K562 (cell line): ENCODE measurements around the gene RGS5. TPM values are rescaled to one million over a fixed set of nuclear protein-coding genes. Genes with fewer than 3 reads are reported as not detected.

Experiments
- ATAC-seq: fragments of 200-7000 bp; cut with Tn5 transposase; 3 replicates; pipeline ENCODE4 v1.9.1; 2020; ENCODE audit warnings: moderate library complexity
- BruUV-seq: library from RNA; stranded (reverse); fragments of 400-500 nt; replicated peaks from 2 replicates; lab custom pipeline; 2021; lab: Mats Ljungman, UMichigan
- CTCF ChIA-PET: fragments of 300-600 bp; formaldehyde crosslinking; extraction: SDS; loops from one replicate; lab custom pipeline; 2021; ENCODE audit warnings: low intra/inter-chr PET ratio; lab: Yijun Ruan, JAX
- POLR2A ChIA-PET: fragments of 300-600, 350-650 bp; sonication (Branson Sonifier 250); formaldehyde crosslinking; extraction: SDS; loops from one replicate; lab custom pipeline; 2021; ENCODE audit warnings: antibody characterized with exemption, inconsistent platforms; lab: Yijun Ruan, JAX
- DNase-seq, 4 experiments: peaks; one replicate each; pipeline versions ENCODE4 v3.0.0 to v3.0.0-alpha.2; 2011 to 2018; ENCODE audit warnings: low spot score in 3 of 4, mixed read lengths in 3 of 4; ENCODE audit errors: extremely low read depth in 1 of 4
- FAIRE-seq: peaks from 2 replicates; lab custom pipeline; 2011; peaks lifted over from hg19 to GRCh38; lab: Jason Lieb, UNC
- H2AFZ ChIP-seq: 2 replicates; pipeline ENCODE4 v1.6.0; 2011; ENCODE audit warnings: low read depth, low read length, control low read depth, inconsistent platforms
- H3K27ac ChIP-seq: fragments of 200-600 bp; 3 replicates; pipeline ENCODE4 v1.8.0; 2011; ENCODE audit warnings: low read depth, mild to moderate bottlenecking, control low read depth, inconsistent platforms, low read length, moderate library complexity, mixed read lengths; ENCODE audit errors: extremely low read depth
- H3K27me3 ChIP-seq, 2 experiments: fragments of 300-600 bp in 1 of 2; 2 replicates in 1 of 2; 3 replicates in 1 of 2; pipeline versions ENCODE4 v1.6.0 to v1.8.0; 2011; ENCODE audit warnings: inconsistent platforms in 2 of 2, low read length in 2 of 2, mild to moderate bottlenecking in 1 of 2, mixed read lengths in 1 of 2, moderate library complexity in 1 of 2; ENCODE audit not compliant: control insufficient read depth in 2 of 2, insufficient read depth in 2 of 2
- H3K36me3 ChIP-seq: fragments of 300-600 bp; 3 replicates; pipeline ENCODE4 v1.8.0; 2011; ENCODE audit warnings: mild to moderate bottlenecking, low read length, inconsistent platforms; ENCODE audit not compliant: control insufficient read depth, insufficient read depth
- H3K4me1 ChIP-seq, 2 experiments: fragments of 200-600 bp in 1 of 2; replicated peaks in 1 of 2; 2 replicates in 1 of 2; 3 replicates in 1 of 2; pipeline versions ENCODE4 v1.5.1 to v1.8.0; 2011; ENCODE audit warnings: inconsistent platforms in 2 of 2, low read length in 2 of 2, mild to moderate bottlenecking in 1 of 2, mixed read lengths in 1 of 2, moderate library complexity in 1 of 2; ENCODE audit not compliant: control insufficient read depth in 2 of 2, insufficient read depth in 2 of 2
- H3K4me2 ChIP-seq: 2 replicates; pipeline ENCODE4 v1.6.1; 2011; ENCODE audit warnings: low read length, control low read depth, inconsistent platforms, mixed read lengths; ENCODE audit not compliant: insufficient read depth
- H3K4me3 ChIP-seq: fragments of 200-600 bp; sonication (generic), shearing (Covaris generic); 2 replicates; pipeline ENCODE4 v1.5.1; 2016; ENCODE audit warnings: control low read depth, inconsistent platforms
- H3K79me2 ChIP-seq: fragments of 200-600 bp; 3 replicates; pipeline ENCODE4 v1.8.0; 2011; ENCODE audit warnings: low read length, inconsistent platforms; ENCODE audit not compliant: control insufficient read depth, insufficient read depth
- H3K9ac ChIP-seq, 2 experiments: 2 replicates each; pipeline versions ENCODE4 v1.6.0 to v1.6.1; 2011; ENCODE audit warnings: low read depth in 2 of 2, low read length in 2 of 2, control low read depth in 1 of 2, inconsistent platforms in 1 of 2, mild to moderate bottlenecking in 1 of 2, mixed read lengths in 1 of 2; ENCODE audit not compliant: insufficient read depth in 1 of 2
- H3K9me1 ChIP-seq: one replicate; pipeline ENCODE4 v1.6.0; 2011; ENCODE audit warnings: inconsistent platforms, mild to moderate bottlenecking, low read length, moderate library complexity; ENCODE audit not compliant: control insufficient read depth, insufficient read depth
- H3K9me3 ChIP-seq: replicated peaks from 2 replicates; pipeline ENCODE4 v1.5.1; 2011; ENCODE audit warnings: low read depth, low read length, inconsistent platforms; ENCODE audit not compliant: control insufficient read depth, insufficient read depth
- H4K20me1 ChIP-seq: replicated peaks from 2 replicates; pipeline ENCODE4 v1.6.1; 2011; ENCODE audit warnings: low read length, inconsistent platforms, mixed read lengths; ENCODE audit not compliant: control insufficient read depth, insufficient read depth
- CBFA2T2 ChIP-seq: fragments of 450-650 bp; conservative IDR thresholded peaks from 2 replicates; pipeline ENCODE4 v1.6.1; 2017; ENCODE audit warnings: mild to moderate bottlenecking
- CCNT2 ChIP-seq: IDR thresholded peaks from 2 replicates; pipeline ENCODE4 v1.6.1; 2011; ENCODE audit warnings: borderline replicate concordance, low read depth, mild to moderate bottlenecking, moderate library complexity, mixed read lengths, low read length; ENCODE audit not compliant: insufficient read length; ENCODE audit errors: extremely low read depth
- CHD1 ChIP-seq: fragments of 200-600 bp; sonication (generic); IDR thresholded peaks from one replicate; pipeline ENCODE4 v1.6.1; 2012; ENCODE audit warnings: mild to moderate bottlenecking, moderate library complexity, low read length, inconsistent platforms
- CHD4 ChIP-seq: fragments of 200-600 bp; sonication (generic); IDR thresholded peaks from 3 replicates; pipeline ENCODE4 v1.6.1; 2012; ENCODE audit warnings: low read depth, mild to moderate bottlenecking, mixed read lengths, low read length, inconsistent platforms; ENCODE audit not compliant: insufficient read depth, insufficient replicate concordance, poor library complexity, severe bottlenecking
- HMG20B ChIP-seq: fragments of 250-450 bp; sonication (Bioruptor Pico); IDR thresholded peaks from 2 replicates; pipeline ENCODE4 v1.5.0; 2021; ENCODE audit warnings: mild to moderate bottlenecking
- HOXB6 ChIP-seq: fragments of 250-450 bp; sonication (Bioruptor Pico); IDR thresholded peaks from 2 replicates; pipeline ENCODE4 v1.5.1; 2022; ENCODE audit warnings: mild to moderate bottlenecking, borderline replicate concordance
- NFIC ChIP-seq: fragments of 450-650 bp; IDR thresholded peaks from 2 replicates; pipeline ENCODE4 v1.6.1; 2017; ENCODE audit warnings: mild to moderate bottlenecking, inconsistent platforms
- NR2F6 ChIP-seq: fragments of 450-650 bp; formaldehyde crosslinking; IDR thresholded peaks from 2 replicates; pipeline ENCODE4 v1.4.0; 2020; ENCODE audit warnings: mild to moderate bottlenecking
- POLR2AphosphoS5 ChIP-seq: IDR thresholded peaks from 2 replicates; pipeline ENCODE4 v1.6.1; 2011; ENCODE audit warnings: mild to moderate bottlenecking, low read depth, low read length, moderate library complexity; ENCODE audit not compliant: control insufficient read depth, insufficient read depth
- POLR3A ChIP-seq: IDR thresholded peaks from 2 replicates; pipeline ENCODE4 v1.6.1; 2011; ENCODE audit warnings: borderline replicate concordance, mild to moderate bottlenecking, moderate library complexity; ENCODE audit not compliant: insufficient read length, insufficient read depth; ENCODE audit errors: extremely low read depth
- SLC30A9 ChIP-seq: fragments of 250-450 bp; sonication (Bioruptor Pico); IDR thresholded peaks from 2 replicates; pipeline ENCODE4 v1.8.0; 2022; ENCODE audit warnings: mild to moderate bottlenecking, moderate library complexity
- TAF1 ChIP-seq: IDR thresholded peaks from 2 replicates; pipeline ENCODE4 v1.6.1; 2011; ENCODE audit warnings: mild to moderate bottlenecking, low read length, moderate library complexity; ENCODE audit not compliant: insufficient read depth, control insufficient read depth, severe bottlenecking; ENCODE audit errors: extremely low read depth
- TBP ChIP-seq: optimal IDR thresholded peaks from 2 replicates; pipeline ENCODE3; 2011; ENCODE audit warnings: low read depth, low read length, improper control_type of control experiment
- WGBS: fragments of 100-300 bp; shearing (Covaris generic); methylation state at CpG from one replicate; pipeline ENCODE4 v1.1.6; 2016; ENCODE audit warnings: low coverage, mixed read lengths; ENCODE audit not compliant: insufficient coverage; ENCODE audit errors: missing lambda C conversion rate; 5-methylcytosine and 5-hydroxymethylcytosine counted together
- in situ Hi-C: fragments of 300-500 bp; cut with MboI; formaldehyde crosslinking; loops from 4 replicates; pipeline ENCODE4 v1.15.0; 2018; ENCODE audit warnings: inconsistent platforms, mixed read lengths
- intact Hi-C: fragments of 100-400 bp; cut with micrococcal nuclease; formaldehyde crosslinking; loops from 2 replicates; pipeline ENCODE4 v1.14.2; 2022
- polyA plus RNA-seq, 8 experiments: library from polyadenylated mRNA; depleted of rRNA in 4 of 8; stranded (reverse) in 5 of 8; unstranded in 3 of 8; fragments of >200 nt; fragmentation: Nextera tagmentation in 2 of 8; fragmentation: Illumina TruSeq in 1 of 8; extraction: Ambion mirVana in 2 of 8; extraction: Trizol in 1 of 8; gene quantifications; 2 replicates each; pipeline versions ENCODE4 v1.2.1 to v1.2.3, GENCODE V29; 2011 to 2014; ENCODE audit warnings: inconsistent platforms in 1 of 8, missing spikeins in 1 of 8
- total RNA-seq, 7 experiments: library from RNA; depleted of rRNA in 6 of 7; stranded (reverse); fragments of >200 nt in 6 of 7; fragmentation: Illumina TruSeq in 2 of 7; extraction: Trizol in 2 of 7; gene quantifications; 2 replicates each; pipeline versions ENCODE4 v1.2.1 to v1.2.3, GENCODE V29; 2011 to 2021; ENCODE audit warnings: low replicate concordance in 1 of 7
- TF ChIP-seq, protein P1 (sequence below): fragments of 200-800 bp; sonication (Bioruptor generic); IDR thresholded peaks from 2 replicates; pipeline ENCODE4 v1.6.1; 2016; ENCODE audit warnings: missing genetic modification characterization, missing compliant biosample characterization
- TF ChIP-seq, protein P2 (sequence below): fragments of 250-450 bp; sonication (Bioruptor Pico); IDR thresholded peaks from 2 replicates; pipeline ENCODE4 v1.8.0; 2021; ENCODE audit warnings: moderate library complexity, mild to moderate bottlenecking, inconsistent platforms

RGS5 gene
- total and polyA plus RNA-seq, 9 of the 15 experiments (the other 6 are each of a cell fraction or from before 2014, with no cell fraction given) = 0.71 to 5.3 (median 2.4) TPM

DNA sequence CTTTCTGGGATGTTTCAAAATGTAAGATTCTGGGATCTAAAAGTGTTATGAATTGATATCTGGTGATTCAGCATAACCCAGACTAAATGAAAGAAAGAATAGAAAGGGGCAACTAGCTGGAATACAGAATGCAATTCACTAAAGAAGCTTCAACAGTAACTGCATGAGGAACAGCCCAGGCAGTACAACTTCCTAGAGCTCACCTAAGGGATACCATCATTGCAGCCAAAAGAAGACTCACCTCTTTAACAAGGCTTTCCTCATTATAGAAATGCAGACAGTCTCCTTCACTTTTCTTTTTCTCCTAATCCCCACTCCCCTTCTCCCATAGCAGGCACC lies 6.3 kb downstream of the RGS5 start (continued):
- TF ChIP-seq TAF1 = no peak
- TF ChIP-seq SLC30A9 (CRISPR knock-in tag) = no peak
- TF ChIP-seq HOXB6 (CRISPR knock-in tag) = no peak
- TF ChIP-seq CCNT2 = no peak

DNA sequence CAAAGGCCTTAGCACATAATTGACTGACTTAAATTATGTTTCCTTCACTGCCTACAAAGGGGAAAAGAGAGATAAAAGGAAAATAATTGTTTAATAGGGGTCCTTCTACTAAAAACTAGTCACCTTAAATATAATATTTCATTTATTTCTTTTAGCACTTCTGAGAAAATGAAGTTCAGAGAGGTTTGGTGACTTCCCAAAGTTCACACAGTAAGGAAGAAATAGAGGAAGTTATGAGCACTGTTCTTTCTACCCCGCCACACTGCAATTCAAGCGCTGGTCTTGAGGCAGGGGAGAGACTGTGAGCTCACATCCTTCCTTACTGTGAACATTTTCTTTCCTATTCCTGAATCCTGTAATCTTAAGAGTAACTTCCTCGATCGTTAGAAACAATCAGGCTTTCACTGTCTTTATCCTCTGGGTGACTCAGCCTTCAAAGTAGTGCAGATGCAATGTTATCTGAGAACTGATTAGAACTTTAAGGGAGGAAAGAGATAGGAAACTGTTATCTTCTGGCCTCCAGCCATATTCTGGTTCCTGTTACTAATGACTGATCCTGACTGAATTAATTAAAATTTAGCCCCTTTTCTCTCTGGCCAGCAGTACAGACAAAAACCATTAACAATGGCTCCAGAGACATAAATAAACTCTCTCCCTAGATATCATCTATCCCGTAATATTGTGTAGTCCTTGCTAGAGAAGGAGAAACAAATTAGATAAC lies 6.8 kb downstream of the RGS5 start:
- Histone ChIP-seq H3K9me3 (no peaks in the 10 kb centered on the region), H3K9ac (no peak overlapping the region), H3K27me3 (no peaks in the 10 kb centered on the region), H3K4me3 (no peak overlapping the region), H3K4me1 (no peaks in the 10 kb centered on the region), H3K36me3 (no peaks in the 10 kb centered on the region), H3K9me1 (no peaks in the 10 kb centered on the region), H2AFZ (no peak overlapping the region), H3K4me2 (no peak overlapping the region), H3K27ac (no peak overlapping the region), H4K20me1 (no peaks in the 10 kb centered on the region), H3K79me2 (no peaks in the 10 kb centered on the region)
- CTCF ChIA-PET = no interaction called here
- DNase-seq = peak in 1 of 4 experiments; percentile 16
- peak; percentile 31; the same call in 1 of the 3 replicates for ATAC-seq
- intact Hi-C loops (no loop called here), in situ Hi-C loops (no loop called here)
- POLR2A ChIA-PET = no interaction called here
- WGBS = under 1% methylated on average over 5 of the region's 5 CpGs
- FAIRE-seq = peak; percentile 37
- BruUV-seq = no TSS peak
- TF ChIP-seq, protein P1, sequence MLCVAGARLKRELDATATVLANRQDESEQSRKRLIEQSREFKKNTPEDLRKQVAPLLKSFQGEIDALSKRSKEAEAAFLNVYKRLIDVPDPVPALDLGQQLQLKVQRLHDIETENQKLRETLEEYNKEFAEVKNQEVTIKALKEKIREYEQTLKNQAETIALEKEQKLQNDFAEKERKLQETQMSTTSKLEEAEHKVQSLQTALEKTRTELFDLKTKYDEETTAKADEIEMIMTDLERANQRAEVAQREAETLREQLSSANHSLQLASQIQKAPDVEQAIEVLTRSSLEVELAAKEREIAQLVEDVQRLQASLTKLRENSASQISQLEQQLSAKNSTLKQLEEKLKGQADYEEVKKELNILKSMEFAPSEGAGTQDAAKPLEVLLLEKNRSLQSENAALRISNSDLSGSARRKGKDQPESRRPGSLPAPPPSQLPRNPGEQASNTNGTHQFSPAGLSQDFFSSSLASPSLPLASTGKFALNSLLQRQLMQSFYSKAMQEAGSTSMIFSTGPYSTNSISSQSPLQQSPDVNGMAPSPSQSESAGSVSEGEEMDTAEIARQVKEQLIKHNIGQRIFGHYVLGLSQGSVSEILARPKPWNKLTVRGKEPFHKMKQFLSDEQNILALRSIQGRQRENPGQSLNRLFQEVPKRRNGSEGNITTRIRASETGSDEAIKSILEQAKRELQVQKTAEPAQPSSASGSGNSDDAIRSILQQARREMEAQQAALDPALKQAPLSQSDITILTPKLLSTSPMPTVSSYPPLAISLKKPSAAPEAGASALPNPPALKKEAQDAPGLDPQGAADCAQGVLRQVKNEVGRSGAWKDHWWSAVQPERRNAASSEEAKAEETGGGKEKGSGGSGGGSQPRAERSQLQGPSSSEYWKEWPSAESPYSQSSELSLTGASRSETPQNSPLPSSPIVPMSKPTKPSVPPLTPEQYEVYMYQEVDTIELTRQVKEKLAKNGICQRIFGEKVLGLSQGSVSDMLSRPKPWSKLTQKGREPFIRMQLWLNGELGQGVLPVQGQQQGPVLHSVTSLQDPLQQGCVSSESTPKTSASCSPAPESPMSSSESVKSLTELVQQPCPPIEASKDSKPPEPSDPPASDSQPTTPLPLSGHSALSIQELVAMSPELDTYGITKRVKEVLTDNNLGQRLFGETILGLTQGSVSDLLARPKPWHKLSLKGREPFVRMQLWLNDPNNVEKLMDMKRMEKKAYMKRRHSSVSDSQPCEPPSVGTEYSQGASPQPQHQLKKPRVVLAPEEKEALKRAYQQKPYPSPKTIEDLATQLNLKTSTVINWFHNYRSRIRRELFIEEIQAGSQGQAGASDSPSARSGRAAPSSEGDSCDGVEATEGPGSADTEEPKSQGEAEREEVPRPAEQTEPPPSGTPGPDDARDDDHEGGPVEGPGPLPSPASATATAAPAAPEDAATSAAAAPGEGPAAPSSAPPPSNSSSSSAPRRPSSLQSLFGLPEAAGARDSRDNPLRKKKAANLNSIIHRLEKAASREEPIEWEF (CRISPR knock-in tag) = no peak
- TF ChIP-seq, protein P2, sequence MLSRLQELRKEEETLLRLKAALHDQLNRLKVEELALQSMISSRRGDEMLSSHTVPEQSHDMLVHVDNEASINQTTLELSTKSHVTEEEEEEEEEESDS = no peak
- TF ChIP-seq NFIC = peak; percentile 63
- peak; percentile 51 for TF ChIP-seq CBFA2T2
- TF ChIP-seq CHD1 = no peak
- no peak for TF ChIP-seq NR2F6 (CRISPR knock-in tag)
- no peak for TF ChIP-seq HMG20B (CRISPR knock-in tag)
- TF ChIP-seq POLR3A = no peak
- no peak for TF ChIP-seq POLR2AphosphoS5
- TF ChIP-seq CHD4 = no peak
- no peak for TF ChIP-seq TBP
